Retinal pigment epithelial cell (primary cell): ENCODE measurements around the gene DYNLT4.

Source experiments
- DNase-seq: peaks from one replicate; pipeline ENCODE4 v3.0.0-alpha.2; 2010; ENCODE audit warnings: low read depth
- H3K4me3 ChIP-seq: 2 replicates; pipeline ENCODE4 v1.5.1; 2011; ENCODE audit warnings: mild to moderate bottlenecking, low read length, control low read depth, moderate library complexity
- TF ChIP-seq, protein P1 (sequence below): conservative IDR thresholded peaks from 2 replicates; pipeline ENCODE4 v1.5.1; 2011; ENCODE audit warnings: low read depth, low read length, control low read depth, inconsistent platforms

The DYNLT4 gene

DNA sequence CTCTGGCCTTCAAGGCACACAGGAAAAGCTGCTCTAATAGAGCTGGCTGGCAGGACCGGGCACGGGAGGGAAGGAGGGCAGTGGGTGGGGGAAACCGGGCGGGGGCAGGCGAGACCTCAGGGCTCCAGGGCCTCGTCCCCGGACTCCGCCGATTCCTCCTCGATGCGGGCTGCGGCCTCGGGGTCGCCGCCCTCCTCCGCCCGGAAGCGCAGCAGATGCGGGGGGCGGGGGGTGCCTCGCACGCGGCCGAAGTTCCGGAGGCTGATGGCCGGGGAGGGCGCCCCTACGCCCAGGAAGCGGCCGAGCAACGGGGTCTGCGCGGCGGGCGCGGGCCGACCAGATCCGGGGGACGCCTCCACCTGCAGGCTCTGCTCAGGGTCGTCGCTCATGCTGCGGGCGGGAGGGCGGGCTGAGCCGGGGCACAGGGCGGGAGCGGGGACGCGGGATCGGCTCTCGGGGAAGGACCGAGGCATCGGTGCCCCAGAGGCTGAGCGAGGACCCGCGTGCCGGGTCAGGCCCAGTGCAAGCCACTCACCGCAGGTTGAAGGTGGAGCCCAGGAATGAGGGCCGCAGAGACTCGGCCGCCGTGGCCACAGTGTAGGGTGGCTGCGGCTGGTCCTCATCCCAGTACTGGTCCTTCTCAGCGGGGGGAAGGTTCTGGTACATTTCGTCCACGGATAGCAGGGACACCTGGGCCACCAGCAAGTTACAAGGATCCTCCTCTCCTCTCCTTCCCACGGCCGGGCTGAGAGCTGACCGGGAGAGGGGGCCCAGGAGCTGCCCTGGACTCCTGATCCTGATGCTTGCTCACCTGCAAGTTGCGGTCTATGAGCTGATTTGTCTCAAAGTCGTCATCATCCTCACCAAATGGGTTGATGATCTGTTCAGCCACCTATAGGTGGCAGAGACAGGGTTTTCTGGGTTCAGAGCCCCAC lies 22.8 kb downstream of the DYNLT4 start:
- DNase-seq: no peak

DNA sequence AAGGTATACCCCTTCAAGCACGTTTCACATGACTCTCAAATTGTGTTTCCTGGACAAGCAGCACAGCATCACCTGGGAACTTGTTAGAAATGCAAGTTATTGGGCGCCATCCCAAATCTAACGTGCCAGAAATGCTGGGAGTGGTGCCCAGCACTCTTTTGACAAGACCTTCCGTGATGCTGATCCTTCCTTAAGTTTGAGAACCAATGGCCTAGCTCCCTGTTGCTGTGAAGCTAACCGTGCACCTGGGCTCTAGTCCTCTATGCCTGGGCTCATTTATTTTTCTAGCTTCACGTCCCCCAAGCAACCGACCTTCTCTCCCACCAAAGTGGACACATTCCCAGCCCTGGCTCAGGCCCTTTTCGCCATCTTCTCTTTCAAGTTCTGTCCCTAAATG lies 23.5 kb downstream of the DYNLT4 start:
- H3K4me3 ChIP-seq: peak overlapping the region; percentile 33
- TF ChIP-seq, protein P1, sequence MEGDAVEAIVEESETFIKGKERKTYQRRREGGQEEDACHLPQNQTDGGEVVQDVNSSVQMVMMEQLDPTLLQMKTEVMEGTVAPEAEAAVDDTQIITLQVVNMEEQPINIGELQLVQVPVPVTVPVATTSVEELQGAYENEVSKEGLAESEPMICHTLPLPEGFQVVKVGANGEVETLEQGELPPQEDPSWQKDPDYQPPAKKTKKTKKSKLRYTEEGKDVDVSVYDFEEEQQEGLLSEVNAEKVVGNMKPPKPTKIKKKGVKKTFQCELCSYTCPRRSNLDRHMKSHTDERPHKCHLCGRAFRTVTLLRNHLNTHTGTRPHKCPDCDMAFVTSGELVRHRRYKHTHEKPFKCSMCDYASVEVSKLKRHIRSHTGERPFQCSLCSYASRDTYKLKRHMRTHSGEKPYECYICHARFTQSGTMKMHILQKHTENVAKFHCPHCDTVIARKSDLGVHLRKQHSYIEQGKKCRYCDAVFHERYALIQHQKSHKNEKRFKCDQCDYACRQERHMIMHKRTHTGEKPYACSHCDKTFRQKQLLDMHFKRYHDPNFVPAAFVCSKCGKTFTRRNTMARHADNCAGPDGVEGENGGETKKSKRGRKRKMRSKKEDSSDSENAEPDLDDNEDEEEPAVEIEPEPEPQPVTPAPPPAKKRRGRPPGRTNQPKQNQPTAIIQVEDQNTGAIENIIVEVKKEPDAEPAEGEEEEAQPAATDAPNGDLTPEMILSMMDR: no peak
- no peak for DNase-seq

More for the DNA sequence above, 22.8 kb downstream of the DYNLT4 start:
- H3K4me3 ChIP-seq: peak overlapping the region; percentile 33
- TF ChIP-seq, protein P1: peak; percentile 37

DNA sequence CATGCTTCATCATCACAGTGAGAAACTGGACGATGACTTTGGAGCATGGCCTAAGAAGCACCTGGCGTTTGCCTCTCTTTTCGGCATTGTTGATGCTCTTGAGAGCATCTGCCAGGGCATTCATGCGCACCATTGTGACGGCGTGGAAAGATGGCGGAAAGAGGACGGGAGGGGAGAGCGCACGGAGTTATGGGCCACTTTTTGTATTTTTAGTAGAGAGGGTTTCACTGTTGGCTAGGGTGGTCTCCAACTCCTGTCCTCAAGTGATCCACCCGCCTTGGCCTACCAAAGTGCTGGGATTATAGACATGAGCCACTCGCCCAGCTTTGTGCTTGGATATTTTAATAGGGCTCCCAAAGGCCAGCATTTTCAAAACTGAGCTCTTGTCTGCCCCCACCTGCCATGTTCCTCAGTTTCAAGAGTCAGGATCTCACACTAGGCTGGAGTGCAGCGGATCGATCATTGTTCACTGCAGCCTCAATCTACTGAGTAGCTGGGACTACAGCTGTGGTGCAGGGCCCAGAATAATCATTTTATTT lies 26.5 kb downstream of the DYNLT4 start:
- H3K4me3 ChIP-seq: no peak overlapping the region
- DNase-seq: no peak
- TF ChIP-seq, protein P1: no peak

DNA sequence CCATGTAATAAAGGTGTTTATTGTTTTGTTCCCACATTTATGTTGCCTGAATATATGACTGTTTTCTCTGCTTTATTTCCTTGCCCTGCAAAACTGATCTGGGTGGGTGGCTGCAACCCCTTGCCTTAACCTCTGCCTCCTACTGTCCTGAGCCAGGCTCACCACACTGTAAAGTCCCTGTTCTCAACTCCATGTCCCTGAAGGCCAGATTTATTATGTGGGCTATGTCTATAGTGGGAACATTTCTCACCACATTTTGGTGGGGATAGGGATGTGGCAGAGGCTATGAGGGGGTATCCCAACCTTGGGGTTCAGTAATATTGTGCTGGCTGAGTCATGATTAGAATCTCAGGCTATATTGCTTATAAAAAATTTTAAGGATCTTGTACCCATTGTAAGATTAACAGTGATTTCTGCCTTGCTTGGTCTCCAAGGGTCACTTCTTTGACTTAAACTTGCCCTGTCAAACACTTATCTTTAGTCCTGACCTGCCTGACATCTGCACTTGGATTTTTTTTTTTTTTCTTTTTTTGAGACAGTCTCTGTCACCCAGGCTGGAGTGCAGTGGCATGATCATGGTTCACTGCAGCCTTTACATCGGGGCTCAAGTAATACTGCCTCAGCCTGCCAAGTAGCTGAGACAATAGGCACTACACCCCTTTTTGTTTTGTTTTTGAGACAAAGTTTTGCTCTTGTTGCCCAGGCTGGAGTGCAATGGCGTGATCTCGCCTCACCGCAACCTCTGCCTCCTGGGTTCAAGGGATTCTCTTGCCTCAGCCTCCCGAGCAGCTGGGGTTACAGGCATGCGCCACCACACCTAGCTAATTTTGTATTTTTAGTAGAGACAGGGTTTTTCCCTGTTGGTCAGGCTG lies 28.2 kb downstream of the DYNLT4 start:
- TF ChIP-seq, protein P1: no peak
- DNase-seq: no peak
- H3K4me3 ChIP-seq: no peak overlapping the region

DNA sequence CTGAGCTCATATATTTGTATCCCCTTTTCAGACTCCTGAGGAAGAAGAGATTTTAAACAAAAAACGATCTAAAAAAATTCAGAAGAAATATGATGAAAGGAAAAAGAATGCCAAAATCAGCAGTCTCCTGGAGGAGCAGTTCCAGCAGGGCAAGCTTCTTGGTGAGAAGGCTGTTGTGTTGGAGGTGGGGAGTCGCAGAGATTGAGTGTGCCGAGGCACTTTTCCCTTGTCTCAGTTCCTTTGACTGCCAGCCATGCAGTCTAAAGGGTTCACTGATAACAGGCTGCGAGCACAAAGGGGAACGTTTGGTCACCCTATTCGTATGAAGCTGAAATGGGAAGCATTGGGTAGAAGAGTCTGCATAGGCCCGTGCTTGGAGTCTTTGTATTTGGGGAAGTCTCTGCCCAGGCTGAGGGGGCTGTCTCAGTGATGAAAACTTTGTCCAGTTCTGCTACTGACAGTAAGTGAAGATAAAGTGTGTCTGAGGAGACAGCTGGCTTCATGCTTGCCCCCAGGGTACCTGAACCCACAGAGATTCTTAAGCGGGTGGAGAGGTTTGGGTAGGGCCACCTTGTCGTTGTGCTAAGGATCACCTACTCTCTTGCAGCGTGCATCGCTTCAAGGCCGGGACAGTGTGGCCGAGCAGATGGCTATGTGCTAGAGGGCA lies 29.0 kb downstream of the DYNLT4 start:
- TF ChIP-seq, protein P1: no peak
- DNase-seq: no peak
- peak overlapping the region; percentile 93 for H3K4me3 ChIP-seq

DNA sequence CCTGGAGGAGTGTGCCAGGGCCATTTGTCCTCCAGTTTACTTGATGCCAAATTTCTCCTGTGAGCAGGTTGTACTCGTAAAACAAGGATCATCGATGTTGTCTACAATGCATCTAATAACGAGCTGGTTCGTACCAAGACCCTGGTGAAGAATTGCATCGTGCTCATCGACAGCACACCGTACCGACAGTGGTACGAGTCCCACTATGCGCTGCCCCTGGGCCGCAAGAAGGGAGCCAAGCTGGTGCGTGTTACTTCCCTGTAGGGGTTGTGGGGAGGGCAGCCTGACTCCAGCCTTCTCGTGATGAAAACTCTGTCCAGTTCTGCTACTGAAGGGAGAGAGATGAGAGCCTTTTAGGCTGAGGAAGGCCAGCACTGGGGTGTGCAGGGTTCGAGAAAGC lies 29.6 kb downstream of the DYNLT4 start:
- peak overlapping the region; percentile 93 for H3K4me3 ChIP-seq
- DNase-seq: no peak
- TF ChIP-seq, protein P1: no peak
